Hepatocyte (in vitro differentiated cells): ENCODE measurements around the gene DDX18.

Experiments
- CTCF ChIP-seq: fragments of 200-600 bp; sonication (generic); IDR thresholded peaks from 2 replicates; pipeline ENCODE4 v1.5.1; 2016; ENCODE audit warnings: antibody characterized with exemption, mild to moderate bottlenecking; ENCODE audit not compliant: poor library complexity
- EZH2 ChIP-seq: fragments of 200-600 bp; sonication (generic); IDR thresholded peaks from 2 replicates; pipeline ENCODE4 v1.6.1; 2016; ENCODE audit warnings: antibody characterized with exemption, mild to moderate bottlenecking, borderline replicate concordance

- TF ChIP-seq CTCF (no peak), EZH2 (no peak)
These were observed 10.9 kb downstream of the DDX18 start for GRCh38 chr2:117825437-117825836.
